HEK293T (cell line): ENCODE measurements around the gene ZNF574.

ENCODE experiments used
- BHLHE40 ChIP-seq: fragments of 450-650 bp; IDR thresholded peaks from 2 replicates; pipeline ENCODE4 v1.6.1; 2016; ENCODE audit warnings: mild to moderate bottlenecking, moderate library complexity, borderline replicate concordance
- LEF1 ChIP-seq: fragments of 450-650 bp; IDR thresholded peaks from 2 replicates; pipeline ENCODE4 v1.6.1; 2017; ENCODE audit warnings: mild to moderate bottlenecking, borderline replicate concordance

DNA sequence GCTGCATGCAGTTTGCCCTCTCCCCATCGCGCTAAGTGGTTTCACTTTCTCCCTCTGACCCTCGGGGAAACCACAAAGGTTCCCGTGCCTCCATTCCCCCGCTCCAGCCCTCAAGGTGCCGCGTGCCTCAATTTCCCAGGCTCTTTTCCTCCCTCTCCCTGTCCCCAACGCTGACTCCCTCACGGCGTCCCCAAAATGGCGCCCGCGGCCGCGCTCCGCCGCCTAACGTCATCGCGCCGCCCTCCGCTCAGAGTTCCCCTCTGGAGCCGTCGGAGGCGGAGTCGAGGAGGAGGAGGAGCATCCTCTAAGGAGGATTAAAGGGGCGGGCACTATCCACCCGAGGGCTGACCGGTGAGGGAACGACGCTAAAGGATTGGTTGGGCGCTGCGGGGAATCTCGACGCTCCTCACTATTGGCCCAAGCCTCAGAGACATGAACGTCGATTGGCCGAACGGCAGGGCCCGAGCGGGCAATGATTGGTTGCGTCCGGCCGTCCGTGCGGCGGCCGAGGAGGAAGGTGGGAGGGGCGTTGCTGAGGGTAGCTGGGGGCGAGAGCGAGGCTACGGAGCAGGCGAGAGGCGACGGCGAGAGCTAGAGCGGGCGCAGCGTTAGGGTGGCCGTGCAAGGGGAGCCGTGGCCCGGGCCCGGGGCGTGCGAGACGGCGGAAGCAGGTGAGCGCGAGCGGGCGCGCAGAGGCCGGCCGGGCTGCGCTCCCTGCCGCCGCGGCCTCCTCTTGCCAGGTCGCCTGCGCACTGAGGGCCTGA, at the start of gene ZNF574:
- TF ChIP-seq LEF1 (no peak), BHLHE40 (no peak)
